ENCODE data around the gene BAHD1. TPM values are rescaled to one million over a fixed set of nuclear protein-coding genes. Genes with fewer than 3 reads are reported as not detected.

The BAHD1 gene
- total RNA-seq, 4 donors from 2014 or later, result 9.0 to 35.5 (median 26.4) TPM

DNA sequence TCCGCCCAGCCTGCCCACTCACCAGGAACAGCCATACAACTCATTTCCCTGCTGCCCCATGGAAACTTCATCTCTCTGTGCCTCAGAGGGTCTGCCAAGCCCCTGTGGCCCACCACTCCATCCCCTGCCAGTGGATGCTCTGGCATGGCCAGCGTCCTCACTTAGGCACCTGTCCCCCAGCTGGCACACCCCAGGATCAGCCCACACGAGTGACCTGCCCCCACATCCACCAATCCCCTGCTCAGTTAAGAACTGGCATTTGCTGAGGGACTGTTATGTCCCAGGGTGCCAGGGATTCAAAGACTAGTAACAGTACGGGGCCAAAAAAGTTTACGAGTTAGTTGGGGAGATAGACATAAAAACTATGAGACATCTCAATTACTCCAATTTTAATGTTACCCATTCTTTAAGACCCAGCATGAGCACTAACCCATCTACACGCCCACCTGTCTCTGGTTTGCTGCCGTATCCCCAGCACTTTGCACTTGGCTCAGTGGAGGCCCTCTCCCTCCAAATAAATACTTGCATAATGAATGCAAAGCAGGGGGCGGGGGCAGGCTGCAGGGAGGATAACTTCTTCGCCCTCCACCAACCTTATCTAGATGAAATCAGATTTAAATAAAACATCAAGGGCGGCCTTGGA is 11.6 kb upstream of the BAHD1 start:
- TF ChIP-seq POLR2AphosphoS5 (IDR thresholded peaks at IDR 0.05) (no peak), EP300 (IDR thresholded peaks at IDR 0.05; ENCODE audit: low read depth) (no peak), POLR2A (IDR thresholded peaks at IDR 0.05) (no peak)
- TF ChIP-seq, protein P1, sequence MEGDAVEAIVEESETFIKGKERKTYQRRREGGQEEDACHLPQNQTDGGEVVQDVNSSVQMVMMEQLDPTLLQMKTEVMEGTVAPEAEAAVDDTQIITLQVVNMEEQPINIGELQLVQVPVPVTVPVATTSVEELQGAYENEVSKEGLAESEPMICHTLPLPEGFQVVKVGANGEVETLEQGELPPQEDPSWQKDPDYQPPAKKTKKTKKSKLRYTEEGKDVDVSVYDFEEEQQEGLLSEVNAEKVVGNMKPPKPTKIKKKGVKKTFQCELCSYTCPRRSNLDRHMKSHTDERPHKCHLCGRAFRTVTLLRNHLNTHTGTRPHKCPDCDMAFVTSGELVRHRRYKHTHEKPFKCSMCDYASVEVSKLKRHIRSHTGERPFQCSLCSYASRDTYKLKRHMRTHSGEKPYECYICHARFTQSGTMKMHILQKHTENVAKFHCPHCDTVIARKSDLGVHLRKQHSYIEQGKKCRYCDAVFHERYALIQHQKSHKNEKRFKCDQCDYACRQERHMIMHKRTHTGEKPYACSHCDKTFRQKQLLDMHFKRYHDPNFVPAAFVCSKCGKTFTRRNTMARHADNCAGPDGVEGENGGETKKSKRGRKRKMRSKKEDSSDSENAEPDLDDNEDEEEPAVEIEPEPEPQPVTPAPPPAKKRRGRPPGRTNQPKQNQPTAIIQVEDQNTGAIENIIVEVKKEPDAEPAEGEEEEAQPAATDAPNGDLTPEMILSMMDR (IDR thresholded peaks at IDR 0.05), result no peak
- Histone ChIP-seq H3K4me3 (no peak overlapping the region), H3K36me3 (no peaks in the 10 kb centered on the region), H3K27me3 (no peaks in the 10 kb centered on the region), H3K27ac (no peak overlapping the region), H3K4me1 (peaks cover 0 to 3% (median 0%) of the 10 kb centered on the region in 4 donors), H3K9me3 (no peaks in the 10 kb centered on the region)
- WGBS, 2 donors (ENCODE audit: low coverage in 1 of 2), result 81 to 86% methylated on average over 8 to 9 of the region's 10 CpGs
- no peak for DNase-seq
- intact Hi-C loops (cut with DNase I; ENCODE audit: low total_unique reads) (no loop called here), in situ Hi-C loops (cut with MboI; ENCODE audit: low pct_ligation_motif_present in 1 of 4, low pct_unique_long_range_greater_than_20kb in 1 of 4, low sequenced_read_pairs in 3 of 4) (loop anchor here in 1 of 4 donors (10.0 kb wide), 1 partner anchor 64 kb away; no protein-coding TSS in a partner anchor)

DNA sequence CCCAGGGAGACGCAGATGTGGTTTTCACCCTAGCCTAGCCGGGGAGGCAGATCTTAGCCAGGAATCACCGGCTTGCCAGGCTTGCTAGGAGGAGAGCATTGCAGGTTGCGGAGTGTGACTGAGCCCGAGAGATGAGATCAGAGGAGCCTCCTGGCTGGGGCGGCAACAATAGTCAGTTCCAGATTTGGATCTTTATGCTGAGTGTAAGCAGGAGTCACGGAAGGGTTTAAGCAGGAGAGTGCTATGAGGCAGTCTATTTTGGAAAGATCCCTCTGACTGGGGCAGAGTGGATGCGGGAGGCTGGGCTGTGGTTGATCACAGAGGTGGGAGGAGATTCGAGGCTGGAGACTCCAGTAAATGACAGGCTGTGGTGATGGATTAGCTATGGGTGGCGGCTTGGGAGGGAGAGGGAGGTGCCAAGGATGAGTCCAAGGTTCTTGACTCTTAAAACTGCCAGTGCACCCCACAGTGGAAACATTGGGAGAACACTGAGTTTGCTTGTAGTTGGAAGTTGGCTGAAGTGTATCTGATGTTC is 10.4 kb upstream of the BAHD1 start:
- TF ChIP-seq POLR2AphosphoS5 (IDR thresholded peaks at IDR 0.05), result no peak
- TF ChIP-seq, protein P1 (IDR thresholded peaks at IDR 0.05), result no peak
- no peak for TF ChIP-seq POLR2A (IDR thresholded peaks at IDR 0.05)
- TF ChIP-seq EP300 (IDR thresholded peaks at IDR 0.05; ENCODE audit: low read depth), result no peak
- in situ Hi-C loops (cut with MboI; ENCODE audit: low pct_ligation_motif_present in 1 of 4, low pct_unique_long_range_greater_than_20kb in 1 of 4, low sequenced_read_pairs in 3 of 4), result no loop called here
- no peak overlapping the region for H3K4me3 ChIP-seq
- H3K27ac ChIP-seq, result no peak overlapping the region
- no peaks in the 10 kb centered on the region for H3K36me3 ChIP-seq
- H3K9me3 ChIP-seq, result no peaks in the 10 kb centered on the region
- peak; percentile 69 for DNase-seq
- no peaks in the 10 kb centered on the region for H3K27me3 ChIP-seq
- intact Hi-C loops (cut with DNase I; ENCODE audit: low total_unique reads), result no loop called here
- 45 to 80% methylated on average over 1 to 10 of the region's 10 CpGs for WGBS, 2 donors (ENCODE audit: low coverage in 1 of 2)
- H3K4me1 ChIP-seq, result peaks cover 0 to 3% (median 0%) of the 10 kb centered on the region in 4 donors

DNA sequence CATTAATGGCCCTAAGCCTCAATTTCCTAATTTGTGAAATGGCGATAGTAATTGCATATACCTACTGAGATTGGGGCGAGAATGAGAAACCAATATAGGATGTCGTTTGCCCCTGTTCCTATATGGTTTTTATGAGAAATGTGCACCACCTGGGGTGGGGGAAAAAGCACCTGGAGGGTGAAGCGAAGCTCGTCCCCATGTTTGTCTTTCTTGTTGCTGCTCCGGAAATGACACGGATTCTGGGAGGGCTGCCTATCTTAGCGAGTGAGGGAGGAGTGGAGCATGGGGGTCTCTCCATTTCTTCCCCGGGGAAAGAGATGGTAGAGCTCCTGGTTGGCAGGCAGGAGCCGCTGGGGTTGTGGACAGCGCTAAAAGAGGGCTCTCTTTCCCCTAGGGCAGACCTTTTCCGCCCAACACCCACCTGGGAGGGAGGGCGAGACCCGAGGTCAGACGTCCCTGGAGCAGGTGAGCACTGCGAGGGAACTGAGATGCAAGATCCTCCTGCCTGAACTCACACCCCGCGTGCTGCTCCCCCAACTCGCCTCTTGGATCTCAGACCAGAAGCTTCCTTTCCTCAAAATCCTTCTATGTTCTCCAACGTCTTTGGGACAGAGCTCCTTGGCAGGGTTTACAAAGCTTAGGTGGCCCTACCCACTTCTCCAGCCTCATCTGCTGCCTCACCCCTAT is 5.6 kb upstream of the BAHD1 start:
- Histone ChIP-seq H3K27ac (no peak overlapping the region), H3K4me3 (peak overlapping the region in 1 of 4 donors; percentile 51), H3K27me3 (peaks cover 23% of the 10 kb centered on the region), H3K4me1 (peaks cover 19 to 32% (median 27%) of the 10 kb centered on the region in 4 donors), H3K9me3 (no peaks in the 10 kb centered on the region), H3K36me3 (no peaks in the 10 kb centered on the region)
- intact Hi-C loops (cut with DNase I; ENCODE audit: low total_unique reads), result no loop called here
- DNase-seq, result no peak
- 35 to 60% methylated on average over 3 to 20 of the region's 20 CpGs for WGBS, 2 donors (ENCODE audit: low coverage in 1 of 2)
- TF ChIP-seq, protein P1 (IDR thresholded peaks at IDR 0.05), result no peak
- TF ChIP-seq POLR2AphosphoS5 (IDR thresholded peaks at IDR 0.05) (no peak), POLR2A (IDR thresholded peaks at IDR 0.05) (no peak), EP300 (IDR thresholded peaks at IDR 0.05; ENCODE audit: low read depth) (no peak)
- in situ Hi-C loops (cut with MboI; ENCODE audit: low pct_ligation_motif_present in 1 of 4, low pct_unique_long_range_greater_than_20kb in 1 of 4, low sequenced_read_pairs in 3 of 4), result no loop called here

DNA sequence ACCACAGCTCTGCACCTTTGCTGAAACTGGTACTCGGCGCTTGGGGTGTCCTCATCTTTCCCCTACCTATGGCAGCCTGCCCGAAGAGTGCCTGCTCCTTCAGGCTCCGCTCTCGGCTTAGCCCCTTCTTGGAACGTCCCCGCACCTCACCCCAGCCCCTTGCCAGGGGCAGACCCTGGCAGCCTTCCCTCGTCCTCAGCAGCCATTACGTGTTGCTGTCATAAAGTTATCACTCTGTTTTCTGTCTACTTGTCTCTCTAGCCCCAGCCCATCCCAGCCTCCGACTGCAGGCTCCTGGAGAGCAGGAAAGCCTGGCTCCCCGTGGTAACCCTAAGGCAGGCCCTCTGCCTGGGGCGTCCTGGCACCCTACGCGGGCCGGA is 5.1 kb upstream of the BAHD1 start:
- intact Hi-C loops (cut with DNase I; ENCODE audit: low total_unique reads), result no loop called here
- WGBS, 2 donors (ENCODE audit: low coverage in 1 of 2), result 21 to 24% methylated on average over 5 to 13 of the region's 15 CpGs
- in situ Hi-C loops (cut with MboI; ENCODE audit: low pct_ligation_motif_present in 1 of 4, low pct_unique_long_range_greater_than_20kb in 1 of 4, low sequenced_read_pairs in 3 of 4), result no loop called here
- TF ChIP-seq, protein P1 (IDR thresholded peaks at IDR 0.05), result no peak
- TF ChIP-seq POLR2A (IDR thresholded peaks at IDR 0.05), result no peak
- no peak for TF ChIP-seq EP300 (IDR thresholded peaks at IDR 0.05; ENCODE audit: low read depth)
- TF ChIP-seq POLR2AphosphoS5 (IDR thresholded peaks at IDR 0.05), result no peak
- peaks cover 19 to 34% (median 31%) of the 10 kb centered on the region in 4 donors for H3K4me1 ChIP-seq
- H3K27ac ChIP-seq, result peak overlapping the region in 1 of 4 donors; percentile 37
- H3K9me3 ChIP-seq, result no peaks in the 10 kb centered on the region
- peaks cover 23% of the 10 kb centered on the region for H3K27me3 ChIP-seq
- peak overlapping the region in 3 of 4 donors; percentile 34 to 51 (median 37) for H3K4me3 ChIP-seq
- H3K36me3 ChIP-seq, result no peaks in the 10 kb centered on the region
- no peak for DNase-seq

Data from transverse colon (tissue), 4 donors.